Urinary bladder (tissue), 4 donors: ENCODE results near the gene HRAS. TPM values are rescaled to one million over a fixed set of nuclear protein-coding genes. Genes with fewer than 3 reads are reported as not detected.
A peak's percentile ranks its signal among the peaks of the same experiment; 100 is the strongest.
"Not testable (repeated sequence)": the region's sequence is repeated elsewhere in the genome, so short reads cannot be mapped to it uniquely, and the experiment has no call there.

Experiments
- DNase-seq: peaks from one replicate; pipeline ENCODE4 v3.0.0-alpha.2; 2015; ENCODE audit errors: extremely low spot score
- H3K27ac ChIP-seq: one replicate; pipeline ENCODE4 v1.5.1; 2013; ENCODE audit warnings: low read depth, mild to moderate bottlenecking, moderate library complexity
- H3K36me3 ChIP-seq: one replicate; pipeline ENCODE4 v1.6.1; 2013; ENCODE audit warnings: mild to moderate bottlenecking, moderate library complexity; ENCODE audit not compliant: insufficient read depth
- H3K4me1 ChIP-seq: one replicate; pipeline ENCODE4 v1.6.1; 2013; ENCODE audit warnings: mild to moderate bottlenecking, moderate library complexity; ENCODE audit not compliant: insufficient read depth
- H3K4me3 ChIP-seq: one replicate; pipeline ENCODE4 v1.5.1; 2013; ENCODE audit warnings: low read depth, low read length
- WGBS: extraction: QIAGEN DNeasy Blood & Tissue Kit; methylation state at CpG from one replicate; pipeline ENCODE4 v1.1.7; 2013; 5-methylcytosine and 5-hydroxymethylcytosine counted together
- polyA plus RNA-seq: library from polyadenylated mRNA; stranded (reverse); fragments of 200-250 nt; gene quantifications from one replicate; pipeline ENCODE4 v1.2.3, GENCODE V29; 2013
- total RNA-seq: library from RNA; depleted of rRNA; stranded (reverse); fragments of >200 nt; gene quantifications from one replicate; pipeline ENCODE4 v1.2.3, GENCODE V29; 2014
- donor health status: healthy with polysubstance abuse.
- donor health status: healthy.

The HRAS gene
- total and polyA plus RNA-seq, 2 donors, result 8.7 to 79.0 TPM

GRCh38 chr11:528815-529727, 6.3 kb downstream of the HRAS start:
- H3K27ac ChIP-seq, result no peak overlapping the region
- peaks cover 7% of the 10 kb centered on the region for H3K36me3 ChIP-seq
- no peak for DNase-seq
- 71% methylated on average over 29 of the region's 29 CpGs for WGBS
- H3K4me3 ChIP-seq, result no peak overlapping the region
- no peaks in the 10 kb centered on the region for H3K4me1 ChIP-seq

GRCh38 chr11:528166-528814, 7.1 kb downstream of the HRAS start:
- 80% methylated on average over 30 of the region's 30 CpGs for WGBS
- Histone ChIP-seq H3K27ac (no peak overlapping the region), H3K4me1 (no peaks in the 10 kb centered on the region), H3K4me3 (no peak overlapping the region), H3K36me3 (peaks cover 7% of the 10 kb centered on the region)
- no peak for DNase-seq

GRCh38 chr11:526192-526591, 9.2 kb downstream of the HRAS start:
- DNase-seq, result no peak
- WGBS, result 75% methylated on average over 17 of the region's 17 CpGs
- H3K27ac ChIP-seq, result no peak overlapping the region
- H3K4me1 ChIP-seq, result no peaks in the 10 kb centered on the region
- H3K36me3 ChIP-seq, result no peaks in the 10 kb centered on the region
- no peak overlapping the region for H3K4me3 ChIP-seq

GRCh38 chr11:521177-521688, 14.1 kb downstream of the HRAS start:
- H3K36me3 ChIP-seq, result no peaks in the 10 kb centered on the region
- no peak overlapping the region for H3K4me3 ChIP-seq
- no peak for DNase-seq
- 88% methylated on average over 10 of the region's 10 CpGs for WGBS
- no peaks in the 10 kb centered on the region for H3K4me1 ChIP-seq
- H3K27ac ChIP-seq, result no peak overlapping the region

- DNase-seq, result no peak
- 92% methylated on average over 39 of the region's 39 CpGs for WGBS
- no peak overlapping the region for H3K27ac ChIP-seq
These were observed 14.8 kb downstream of the HRAS start for GRCh38 chr11:520428-521176.

GRCh38 chr11:518463-519202, 16.7 kb downstream of the HRAS start:
- DNase-seq, result no peak
- WGBS, result 5% methylated on average over 74 of the region's 74 CpGs
- Histone ChIP-seq H3K36me3 (no peaks in the 10 kb centered on the region), H3K27ac (no peak overlapping the region), H3K4me1 (no peaks in the 10 kb centered on the region), H3K4me3 (no peak overlapping the region)

More at GRCh38 chr11:520428-521176, 14.8 kb downstream of the HRAS start:
- Histone ChIP-seq H3K4me3 (no peak overlapping the region), H3K4me1 (no peaks in the 10 kb centered on the region), H3K36me3 (no peaks in the 10 kb centered on the region)

- not testable (repeated sequence) for H3K36me3 ChIP-seq, H3K4me1 ChIP-seq, DNase-seq, H3K4me3 ChIP-seq, H3K27ac ChIP-seq
- 96% methylated on average over 43 of the region's 43 CpGs for WGBS
These were observed 18.3 kb downstream of the HRAS start for GRCh38 chr11:516918-517685.

- no peak for DNase-seq
- H3K27ac ChIP-seq, result no peak overlapping the region
- WGBS, result 88% methylated on average over 4 of the region's 4 CpGs
- no peaks in the 10 kb centered on the region for H3K4me1 ChIP-seq
- no peaks in the 10 kb centered on the region for H3K36me3 ChIP-seq
- H3K4me3 ChIP-seq, result no peak overlapping the region
These were observed 19.0 kb downstream of the HRAS start for GRCh38 chr11:516400-516799.

- Histone ChIP-seq H3K4me3 (no peak overlapping the region), H3K36me3 (no peaks in the 10 kb centered on the region), H3K4me1 (no peaks in the 10 kb centered on the region), H3K27ac (peak overlapping the region; percentile 76)
- WGBS, result 87% methylated on average over 6 of the region's 6 CpGs
- peak; percentile 63 for DNase-seq
These were observed 20.2 kb downstream of the HRAS start for GRCh38 chr11:515131-515530.

GRCh38 chr11:514606-515005, 20.8 kb downstream of the HRAS start:
- peak overlapping the region; percentile 76 for H3K27ac ChIP-seq

GRCh38 chr11:512761-513595, 22.4 kb downstream of the HRAS start:
- Histone ChIP-seq H3K4me1 (no peaks in the 10 kb centered on the region), H3K27ac (no peak overlapping the region), H3K4me3 (no peak overlapping the region), H3K36me3 (no peaks in the 10 kb centered on the region)
- WGBS, result 91% methylated on average over 29 of the region's 29 CpGs
- no peak for DNase-seq

More at GRCh38 chr11:514606-515005, 20.8 kb downstream of the HRAS start:
- no peak for DNase-seq
- WGBS, result 88% methylated on average over 10 of the region's 10 CpGs
- H3K4me1 ChIP-seq, result no peaks in the 10 kb centered on the region
- H3K4me3 ChIP-seq, result no peak overlapping the region
- no peaks in the 10 kb centered on the region for H3K36me3 ChIP-seq

- 84% methylated on average over 5 of the region's 5 CpGs for WGBS
- no peaks in the 10 kb centered on the region for H3K36me3 ChIP-seq
- no peak for DNase-seq
- H3K4me3 ChIP-seq, result no peak overlapping the region
- no peak overlapping the region for H3K27ac ChIP-seq
- no peaks in the 10 kb centered on the region for H3K4me1 ChIP-seq
These were observed 26.4 kb downstream of the HRAS start for GRCh38 chr11:508956-509355.
